ENCODE data around the gene ADH1B. TPM values are rescaled to one million over a fixed set of nuclear protein-coding genes. Genes with fewer than 3 reads are reported as not detected.

Gene ADH1B
- total RNA-seq, 1 experiment from 2014 or later: not detected

GRCh38 chr4:99315839-99316238 lies 5.4 kb downstream of the ADH1B start:
- Histone ChIP-seq H3K79me2 (ENCODE audit: low read length) (no peaks in the 10 kb centered on the region), H3K4me2 (ENCODE audit: low read depth, low read length, poor library complexity, severe bottlenecking) (no peak overlapping the region), H3K9ac (ENCODE audit: low read length) (no peak overlapping the region), H3K27ac (ENCODE audit: low read length) (no peak overlapping the region), H3K27me3 (ENCODE audit: low read length) (no peaks in the 10 kb centered on the region), H2AFZ (ENCODE audit: low read length) (no peak overlapping the region), H4K20me1 (ENCODE audit: insufficient read depth, low read depth, low read length) (no peaks in the 10 kb centered on the region), H3K9me2 (replicated peaks; ENCODE audit: insufficient read depth, low read length) (no peaks in the 10 kb centered on the region), H3K36me3 (ENCODE audit: insufficient read depth, low read length) (no peaks in the 10 kb centered on the region), H3K4me1 (ENCODE audit: low read length) (no peaks in the 10 kb centered on the region), H3K4me3 (ENCODE audit: low read length) (no peak overlapping the region), H3K9me3 (ENCODE audit: low read length) (no peaks in the 10 kb centered on the region)
- no peak for DNase-seq

GRCh38 chr4:99314211-99314610 lies 7.0 kb downstream of the ADH1B start:
- no peak overlapping the region for H3K4me3 ChIP-seq (ENCODE audit: low read length)
- H3K9me3 ChIP-seq (ENCODE audit: low read length): no peaks in the 10 kb centered on the region
- no peaks in the 10 kb centered on the region for H3K36me3 ChIP-seq (ENCODE audit: insufficient read depth, low read length)
- H3K4me2 ChIP-seq (ENCODE audit: low read depth, low read length, poor library complexity, severe bottlenecking): no peak overlapping the region
- no peaks in the 10 kb centered on the region for H3K9me2 ChIP-seq (replicated peaks; ENCODE audit: insufficient read depth, low read length)
- no peak for DNase-seq
- H2AFZ ChIP-seq (ENCODE audit: low read length): no peak overlapping the region
- no peak overlapping the region for H3K27ac ChIP-seq (ENCODE audit: low read length)
- no peaks in the 10 kb centered on the region for H3K4me1 ChIP-seq (ENCODE audit: low read length)
- H3K9ac ChIP-seq (ENCODE audit: low read length): no peak overlapping the region
- no peaks in the 10 kb centered on the region for H3K79me2 ChIP-seq (ENCODE audit: low read length)
- H3K27me3 ChIP-seq (ENCODE audit: low read length): no peaks in the 10 kb centered on the region
- H4K20me1 ChIP-seq (ENCODE audit: insufficient read depth, low read depth, low read length): no peaks in the 10 kb centered on the region

GRCh38 chr4:99310389-99310788 lies 10.8 kb downstream of the ADH1B start:
- no peak overlapping the region for H3K4me3 ChIP-seq (ENCODE audit: low read length)
- no peaks in the 10 kb centered on the region for H3K27me3 ChIP-seq (ENCODE audit: low read length)
- no peak overlapping the region for H2AFZ ChIP-seq (ENCODE audit: low read length)
- H3K9ac ChIP-seq (ENCODE audit: low read length): no peak overlapping the region
- H3K4me1 ChIP-seq (ENCODE audit: low read length): no peaks in the 10 kb centered on the region
- no peaks in the 10 kb centered on the region for H4K20me1 ChIP-seq (ENCODE audit: insufficient read depth, low read depth, low read length)
- no peaks in the 10 kb centered on the region for H3K9me3 ChIP-seq (ENCODE audit: low read length)
- DNase-seq: no peak
- no peaks in the 10 kb centered on the region for H3K9me2 ChIP-seq (replicated peaks; ENCODE audit: insufficient read depth, low read length)
- no peaks in the 10 kb centered on the region for H3K79me2 ChIP-seq (ENCODE audit: low read length)
- H3K36me3 ChIP-seq (ENCODE audit: insufficient read depth, low read length): no peaks in the 10 kb centered on the region
- no peak overlapping the region for H3K27ac ChIP-seq (ENCODE audit: low read length)
- no peak overlapping the region for H3K4me2 ChIP-seq (ENCODE audit: low read depth, low read length, poor library complexity, severe bottlenecking)

- no peaks in the 10 kb centered on the region for H4K20me1 ChIP-seq (ENCODE audit: insufficient read depth, low read depth, low read length)
- no peak overlapping the region for H3K27ac ChIP-seq (ENCODE audit: low read length)
- H3K9ac ChIP-seq (ENCODE audit: low read length): no peak overlapping the region
- H2AFZ ChIP-seq (ENCODE audit: low read length): no peak overlapping the region
- H3K4me3 ChIP-seq (ENCODE audit: low read length): no peak overlapping the region
- no peaks in the 10 kb centered on the region for H3K27me3 ChIP-seq (ENCODE audit: low read length)
- no peaks in the 10 kb centered on the region for H3K9me3 ChIP-seq (ENCODE audit: low read length)
- H3K36me3 ChIP-seq (ENCODE audit: insufficient read depth, low read length): no peaks in the 10 kb centered on the region
- H3K79me2 ChIP-seq (ENCODE audit: low read length): no peaks in the 10 kb centered on the region
- no peak for DNase-seq
- H3K4me2 ChIP-seq (ENCODE audit: low read depth, low read length, poor library complexity, severe bottlenecking): no peak overlapping the region
- no peaks in the 10 kb centered on the region for H3K4me1 ChIP-seq (ENCODE audit: low read length)
- H3K9me2 ChIP-seq (replicated peaks; ENCODE audit: insufficient read depth, low read length): no peaks in the 10 kb centered on the region
Observed at GRCh38 chr4:99305638-99306400, 15.4 kb downstream of the ADH1B start.

GRCh38 chr4:99301376-99302164 lies 19.6 kb downstream of the ADH1B start:
- H3K27me3 ChIP-seq (ENCODE audit: low read length): no peaks in the 10 kb centered on the region
- H3K36me3 ChIP-seq (ENCODE audit: insufficient read depth, low read length): no peaks in the 10 kb centered on the region
- no peak overlapping the region for H3K9ac ChIP-seq (ENCODE audit: low read length)
- no peak overlapping the region for H3K27ac ChIP-seq (ENCODE audit: low read length)
- no peaks in the 10 kb centered on the region for H3K9me2 ChIP-seq (replicated peaks; ENCODE audit: insufficient read depth, low read length)
- H3K79me2 ChIP-seq (ENCODE audit: low read length): no peaks in the 10 kb centered on the region
- H3K4me3 ChIP-seq (ENCODE audit: low read length): no peak overlapping the region
- H3K4me2 ChIP-seq (ENCODE audit: low read depth, low read length, poor library complexity, severe bottlenecking): no peak overlapping the region
- no peaks in the 10 kb centered on the region for H3K9me3 ChIP-seq (ENCODE audit: low read length)
- H2AFZ ChIP-seq (ENCODE audit: low read length): no peak overlapping the region
- no peaks in the 10 kb centered on the region for H3K4me1 ChIP-seq (ENCODE audit: low read length)
- H4K20me1 ChIP-seq (ENCODE audit: insufficient read depth, low read depth, low read length): no peaks in the 10 kb centered on the region
- no peak for DNase-seq

- Histone ChIP-seq H3K9me3 (ENCODE audit: low read length) (no peaks in the 10 kb centered on the region), H3K79me2 (ENCODE audit: low read length) (no peaks in the 10 kb centered on the region), H3K27me3 (ENCODE audit: low read length) (no peaks in the 10 kb centered on the region), H3K4me1 (ENCODE audit: low read length) (no peaks in the 10 kb centered on the region), H2AFZ (ENCODE audit: low read length) (no peak overlapping the region), H3K4me2 (ENCODE audit: low read depth, low read length, poor library complexity, severe bottlenecking) (no peak overlapping the region), H3K4me3 (ENCODE audit: low read length) (no peak overlapping the region), H3K9ac (ENCODE audit: low read length) (no peak overlapping the region), H3K36me3 (ENCODE audit: insufficient read depth, low read length) (no peaks in the 10 kb centered on the region), H3K27ac (ENCODE audit: low read length) (no peak overlapping the region), H4K20me1 (ENCODE audit: insufficient read depth, low read depth, low read length) (no peaks in the 10 kb centered on the region), H3K9me2 (replicated peaks; ENCODE audit: insufficient read depth, low read length) (no peaks in the 10 kb centered on the region)
- no peak for DNase-seq
Observed at GRCh38 chr4:99300934-99301333, 20.3 kb downstream of the ADH1B start.

- H3K9me2 ChIP-seq (replicated peaks; ENCODE audit: insufficient read depth, low read length): no peaks in the 10 kb centered on the region
- no peaks in the 10 kb centered on the region for H3K27me3 ChIP-seq (ENCODE audit: low read length)
- H3K36me3 ChIP-seq (ENCODE audit: insufficient read depth, low read length): no peaks in the 10 kb centered on the region
- no peaks in the 10 kb centered on the region for H3K79me2 ChIP-seq (ENCODE audit: low read length)
- no peaks in the 10 kb centered on the region for H3K4me1 ChIP-seq (ENCODE audit: low read length)
- H3K4me3 ChIP-seq (ENCODE audit: low read length): no peak overlapping the region
- no peak for DNase-seq
- no peak overlapping the region for H3K27ac ChIP-seq (ENCODE audit: low read length)
- H4K20me1 ChIP-seq (ENCODE audit: insufficient read depth, low read depth, low read length): no peaks in the 10 kb centered on the region
- H3K9me3 ChIP-seq (ENCODE audit: low read length): no peaks in the 10 kb centered on the region
- H3K9ac ChIP-seq (ENCODE audit: low read length): no peak overlapping the region
- no peak overlapping the region for H3K4me2 ChIP-seq (ENCODE audit: low read depth, low read length, poor library complexity, severe bottlenecking)
- H2AFZ ChIP-seq (ENCODE audit: low read length): no peak overlapping the region
Observed at GRCh38 chr4:99293357-99293756, 27.8 kb downstream of the ADH1B start.

- Histone ChIP-seq H4K20me1 (ENCODE audit: insufficient read depth, low read depth, low read length) (no peaks in the 10 kb centered on the region), H3K9ac (ENCODE audit: low read length) (no peak within 1 kb of the TSS), H3K4me1 (ENCODE audit: low read length) (no peaks in the 10 kb centered on the region), H3K79me2 (ENCODE audit: low read length) (no peaks in the 10 kb centered on the region), H3K9me2 (replicated peaks; ENCODE audit: insufficient read depth, low read length) (no peaks in the 10 kb centered on the region), H2AFZ (ENCODE audit: low read length) (no peak within 1 kb of the TSS), H3K9me3 (ENCODE audit: low read length) (no peaks in the 10 kb centered on the region), H3K36me3 (ENCODE audit: insufficient read depth, low read length) (no peaks in the 10 kb centered on the region), H3K4me3 (ENCODE audit: low read length) (no peak within 1 kb of the TSS), H3K27me3 (ENCODE audit: low read length) (no peaks in the 10 kb centered on the region), H3K4me2 (ENCODE audit: low read depth, low read length, poor library complexity, severe bottlenecking) (no peak within 1 kb of the TSS), H3K27ac (ENCODE audit: low read length) (no peak within 1 kb of the TSS)
- DNase-seq: no peak
Observed at GRCh38 chr4:99290848-99291786, 30.1 kb downstream of the ADH1B start, which contains the start of gene ADH1A. ADH1A (minus strand) TSS chr4:99290985; CDS start chr4:99290914, 71 bp downstream.
